Fibroblast of skin of left quadriceps (primary cell): ENCODE data around the gene PUS10.

ENCODE experiments used
- DNase-seq, 2 experiments: peaks; one replicate each; pipeline ENCODE4 v3.0.0-alpha.2; 2013; ENCODE audit warnings: low read depth in 2 of 2

The PUS10 gene

GRCh38 chr2:60972889-60973656 is 45.0 kb downstream of the PUS10 start:
- DNase-seq: no peak

DNA sequence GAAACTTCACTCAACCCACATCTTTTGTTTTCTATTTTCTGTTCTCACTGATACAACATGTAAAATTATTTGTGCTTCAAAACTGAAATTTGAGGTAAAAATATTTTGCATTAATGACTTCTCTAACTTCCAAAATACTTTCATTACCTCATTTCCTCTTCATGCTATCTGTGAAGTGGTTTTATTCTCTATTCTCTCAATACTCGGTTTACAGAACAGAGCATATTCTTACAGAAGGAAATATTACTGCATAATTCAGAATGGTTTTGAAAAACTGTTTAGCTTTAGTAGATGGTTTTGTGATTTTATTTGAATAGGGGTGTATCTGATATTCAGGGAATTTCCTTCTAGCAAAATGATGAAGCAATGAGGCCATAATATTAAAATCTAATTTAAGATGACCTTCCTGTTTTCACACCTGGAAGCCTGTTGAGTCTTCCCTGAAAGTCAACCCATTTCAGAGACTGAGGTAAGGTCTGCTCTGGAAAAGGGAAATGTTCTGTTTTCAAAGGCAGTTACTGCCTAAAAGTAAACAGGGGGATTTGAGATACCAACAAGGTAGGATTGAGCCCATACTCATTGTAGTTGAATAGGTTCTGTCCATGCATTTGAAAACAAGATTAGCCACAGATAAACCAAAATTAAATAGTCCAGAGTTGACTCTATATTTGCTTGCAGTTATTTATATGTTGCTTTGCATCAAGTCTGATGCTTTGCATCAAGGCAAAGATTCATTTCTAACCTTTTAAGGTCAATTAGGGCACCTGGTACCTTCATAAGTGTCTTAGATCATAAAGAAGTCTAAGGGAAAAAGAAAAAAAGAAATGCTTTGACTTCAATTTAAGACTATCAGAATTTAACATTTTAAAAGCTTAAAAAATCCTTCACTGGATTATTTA is 51.3 kb downstream of the PUS10 start:
- no peak for DNase-seq

DNA sequence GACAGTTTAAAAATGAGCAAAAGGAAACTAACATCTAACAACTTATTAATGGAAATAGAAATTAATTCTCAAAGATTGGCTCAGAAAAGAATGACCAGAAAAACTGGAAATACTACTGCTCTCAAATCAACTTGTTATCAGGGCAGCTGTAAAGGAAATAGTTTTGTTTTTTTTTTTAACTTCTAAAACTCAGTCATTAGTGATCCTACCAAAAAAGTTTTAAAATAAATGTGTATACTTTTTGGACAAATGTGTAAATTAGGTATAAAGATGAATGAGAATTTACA is 52.6 kb downstream of the PUS10 start:
- no peak for DNase-seq

- DNase-seq: no peak
These were observed 53.2 kb downstream of the PUS10 start for GRCh38 chr2:60964651-60965498.

- no peak for DNase-seq
These were observed 54.9 kb downstream of the PUS10 start for GRCh38 chr2:60963190-60963589.

- DNase-seq: no peak
These were observed 55.5 kb downstream of the PUS10 start for GRCh38 chr2:60962528-60962927.

DNA sequence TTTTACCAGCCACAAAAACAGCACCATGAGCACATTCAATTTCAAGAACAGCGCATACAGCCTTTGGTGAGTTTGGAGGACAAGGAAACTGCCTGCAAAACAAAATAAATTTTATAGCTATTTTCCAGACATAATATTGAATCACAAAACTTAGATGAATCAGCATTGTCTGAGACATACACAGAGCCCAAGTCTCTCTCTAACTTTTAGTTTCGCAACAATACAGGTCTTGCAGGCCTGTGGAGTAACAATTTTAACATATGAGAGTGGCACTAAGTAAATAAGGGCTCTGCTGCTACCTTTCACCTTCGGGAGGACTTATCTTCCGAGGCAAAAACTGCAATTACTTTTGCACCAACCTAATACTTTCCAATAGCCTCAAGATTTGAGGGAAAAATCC is 56.6 kb downstream of the PUS10 start:
- peak; percentile 14 to 17 for DNase-seq

DNA sequence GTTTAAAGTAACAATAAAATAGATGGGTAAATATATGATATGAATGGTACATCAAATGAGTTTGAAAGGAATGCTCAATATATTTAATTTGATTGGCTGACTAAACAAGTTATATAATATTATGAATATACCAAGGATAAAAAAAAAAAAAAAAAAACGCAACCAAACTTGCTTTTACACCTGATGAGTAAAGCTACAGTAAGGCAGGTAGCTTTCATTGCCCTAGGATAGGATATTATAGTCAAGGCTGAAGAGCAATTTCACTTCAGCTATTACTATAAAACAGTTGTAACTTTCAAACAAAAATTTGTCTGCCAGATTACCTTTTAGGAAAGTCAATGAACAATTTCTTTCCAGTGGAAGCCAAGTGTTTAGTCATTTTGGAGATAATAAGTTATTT is 57.3 kb downstream of the PUS10 start:
- DNase-seq: no peak

DNA sequence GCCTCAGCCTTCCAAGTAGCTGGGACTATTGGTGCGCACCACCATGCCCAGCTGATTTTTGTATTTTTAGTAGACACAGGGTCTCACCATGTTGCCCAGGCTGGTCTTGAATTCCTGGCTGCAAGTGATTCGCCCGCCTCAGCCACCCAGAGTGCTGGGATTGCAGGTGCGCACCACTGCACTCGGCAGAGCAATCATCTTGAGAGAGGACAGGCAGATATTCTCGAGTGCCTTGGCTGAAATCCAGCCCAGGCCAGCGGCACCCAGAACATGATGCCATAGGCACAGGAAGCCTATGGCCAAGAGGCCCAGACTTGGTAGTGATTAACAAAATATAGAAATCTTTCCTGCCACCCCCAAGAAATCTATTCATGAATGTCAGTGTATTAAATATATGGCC is 58.6 kb downstream of the PUS10 start:
- no peak for DNase-seq

GRCh38 chr2:60958800-60959199 is 59.3 kb downstream of the PUS10 start:
- DNase-seq: peak; percentile 6 to 22

DNA sequence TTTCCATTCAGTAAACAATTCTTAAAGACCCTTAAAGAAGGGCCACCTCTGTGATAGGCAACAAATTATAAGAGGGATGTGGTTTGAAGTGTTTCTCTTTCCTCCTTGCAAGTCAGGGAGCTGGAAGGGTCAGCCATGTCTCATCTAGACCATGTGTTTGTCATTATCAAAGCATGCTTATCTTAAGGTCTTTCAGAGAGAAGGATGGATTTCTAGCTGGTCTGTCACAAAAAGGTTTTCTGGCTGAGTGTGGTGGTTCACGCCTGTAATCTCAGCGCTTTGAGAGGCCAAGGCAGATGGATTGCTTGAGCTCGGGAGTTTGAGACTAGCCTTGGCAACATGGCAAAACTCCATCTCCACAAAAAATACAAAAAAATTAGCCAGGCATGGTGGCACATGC is 59.7 kb downstream of the PUS10 start:
- peak; percentile 16 to 32 for DNase-seq

DNA sequence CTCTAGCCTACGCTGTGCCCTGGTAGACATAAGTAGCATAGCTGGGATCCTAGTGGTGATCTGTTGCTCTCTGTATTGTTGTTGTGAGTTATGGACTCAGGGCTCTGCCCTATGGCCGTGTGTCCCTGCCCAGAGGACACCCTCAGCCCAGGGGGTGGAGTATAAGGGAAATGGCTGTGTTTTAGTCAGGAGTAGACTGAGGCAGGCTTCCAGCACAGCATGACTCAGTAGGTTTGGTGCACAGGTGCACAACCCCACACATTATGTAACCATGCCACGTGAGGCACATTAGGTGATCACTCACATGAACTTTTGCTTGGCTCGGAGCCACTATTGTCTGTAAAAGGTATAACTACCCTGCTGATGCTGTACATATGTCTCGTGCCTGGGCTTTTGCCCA is 60.4 kb downstream of the PUS10 start:
- no peak for DNase-seq

DNA sequence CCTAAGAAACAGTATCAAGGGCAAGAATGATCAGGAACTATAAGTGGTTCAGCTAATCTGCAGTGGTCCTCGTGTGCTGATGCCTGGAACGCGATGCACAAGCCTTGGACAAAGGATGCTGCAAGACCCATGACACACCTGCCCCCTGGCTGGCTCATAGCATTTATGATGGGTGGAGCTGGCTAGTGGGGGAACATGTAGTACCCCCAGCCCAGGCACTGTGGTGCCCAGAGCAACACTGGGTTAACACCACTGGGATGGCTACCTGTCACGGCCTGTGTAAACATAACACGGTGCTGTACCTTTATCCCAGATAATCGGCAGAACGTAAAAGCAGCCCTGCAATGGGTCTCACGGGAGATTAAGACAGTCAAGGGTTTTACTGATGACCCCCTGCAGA is 60.8 kb downstream of the PUS10 start:
- DNase-seq: no peak

GRCh38 chr2:60954139-60954538 is 63.9 kb downstream of the PUS10 start:
- DNase-seq: no peak

- DNase-seq: no peak
These were observed 69.0 kb downstream of the PUS10 start for GRCh38 chr2:60948926-60949579.

DNA sequence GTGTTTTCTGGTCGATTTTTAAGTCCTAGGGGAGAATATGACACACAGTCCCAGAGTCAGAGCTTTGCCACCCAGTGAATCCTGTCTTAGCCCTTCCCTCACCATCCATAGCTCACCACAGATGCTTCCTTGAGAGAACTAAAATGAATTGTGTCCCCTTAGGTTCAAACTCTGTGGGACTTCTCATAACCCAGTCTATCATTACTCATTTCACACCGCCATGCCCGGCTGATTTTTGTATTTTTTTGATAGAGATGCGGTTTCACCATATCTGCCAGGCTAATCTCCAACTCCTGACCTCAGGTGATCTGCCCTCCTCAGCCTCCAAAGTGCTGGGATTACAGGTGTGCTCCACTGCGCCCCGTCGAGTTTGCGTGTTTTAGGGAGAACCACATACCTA is 69.9 kb downstream of the PUS10 start:
- no peak for DNase-seq

GRCh38 chr2:60947056-60947455 is 71.0 kb downstream of the PUS10 start:
- no peak for DNase-seq

GRCh38 chr2:60945341-60945740 is 72.7 kb downstream of the PUS10 start:
- DNase-seq: no peak

- no peak for DNase-seq
These were observed 78.4 kb downstream of the PUS10 start for GRCh38 chr2:60939622-60940021.

DNA sequence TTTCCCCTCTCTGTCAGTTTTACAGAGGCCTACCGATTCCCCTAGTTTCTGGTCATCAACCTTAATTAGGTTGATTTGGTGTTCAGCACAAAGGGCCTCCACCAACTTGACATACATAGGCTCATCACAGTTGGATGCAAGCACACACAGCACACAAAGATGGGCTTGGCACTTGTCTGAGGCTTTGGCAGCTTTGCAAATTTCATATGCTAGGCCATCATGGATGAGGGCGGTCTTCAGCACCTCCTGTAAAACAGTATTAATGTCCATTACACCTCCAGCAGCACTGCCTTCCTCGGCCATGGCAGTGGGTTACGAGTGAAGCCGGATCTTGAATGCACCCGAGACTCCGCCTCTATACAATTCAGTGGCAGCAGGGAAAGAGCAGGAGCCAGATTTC is 79.8 kb downstream of the PUS10 start:
- no peak for DNase-seq

- DNase-seq: no peak
These were observed 81.3 kb downstream of the PUS10 start for GRCh38 chr2:60936757-60937156.

DNA sequence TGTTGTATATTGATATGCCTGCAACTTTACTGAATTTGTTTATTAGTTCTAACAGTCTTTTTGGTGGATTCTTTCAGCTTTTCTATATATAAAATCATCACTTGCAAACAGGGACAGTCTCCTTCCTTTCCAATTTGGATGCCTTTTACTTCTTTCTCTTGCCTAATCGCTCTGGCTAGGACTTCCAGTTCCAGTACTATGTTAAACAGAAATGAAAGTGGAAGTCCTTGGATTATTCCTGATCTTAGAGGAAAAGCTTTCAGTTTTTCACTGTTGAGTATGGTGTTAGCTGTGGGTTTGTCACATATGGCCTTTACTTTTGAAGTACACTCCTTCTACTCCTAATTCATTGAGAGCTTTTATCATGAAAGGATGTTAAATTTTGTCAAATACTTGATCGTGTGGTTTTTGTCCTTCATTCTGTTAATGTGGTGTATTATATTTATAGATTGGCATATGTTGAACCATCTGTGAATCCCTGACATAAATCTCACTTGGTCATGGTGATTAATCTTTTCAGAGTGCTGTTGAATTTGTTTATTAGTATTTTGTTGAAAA is 83.8 kb downstream of the PUS10 start:
- no peak for DNase-seq
